Endothelial cell (in vitro differentiated cells): ENCODE data around the gene SLC9A1. TPM values are rescaled to one million over a fixed set of nuclear protein-coding genes. Genes with fewer than 3 reads are reported as not detected.

Experiments used
- DNase-seq: peaks from one replicate; pipeline ENCODE4 v3.0.0; 2021; ENCODE audit warnings: low spot score
- H3K27ac Mint-ChIP-seq: one replicate; pipeline ENCODE4 v1.8.0; 2021; ENCODE audit warnings: mixed read lengths, inconsistent platforms; ENCODE audit not compliant: unreplicated experiment
- H3K27me3 Mint-ChIP-seq: one replicate; pipeline ENCODE4 v1.8.0; 2021; ENCODE audit warnings: mild to moderate bottlenecking, moderate library complexity, mixed read lengths, inconsistent platforms; ENCODE audit not compliant: unreplicated experiment
- H3K36me3 Mint-ChIP-seq: one replicate; pipeline ENCODE4 v1.8.0; 2021; ENCODE audit warnings: mild to moderate bottlenecking, low read depth, mixed read lengths, inconsistent platforms; ENCODE audit not compliant: unreplicated experiment
- H3K4me1 Mint-ChIP-seq: one replicate; pipeline ENCODE4 v1.8.0; 2021; ENCODE audit warnings: mild to moderate bottlenecking, mixed read lengths, inconsistent platforms; ENCODE audit not compliant: unreplicated experiment
- H3K4me3 Mint-ChIP-seq: one replicate; pipeline ENCODE4 v1.8.0; 2021; ENCODE audit warnings: mild to moderate bottlenecking, mixed read lengths, inconsistent platforms; ENCODE audit not compliant: unreplicated experiment
- H3K9me3 Mint-ChIP-seq: one replicate; pipeline ENCODE4 v1.8.0; 2021; ENCODE audit warnings: mixed read lengths, inconsistent platforms; ENCODE audit not compliant: unreplicated experiment
- total RNA-seq: library from RNA; stranded (reverse); fragmentation: NEBNext Ultra II Directional; extraction: Animal tissue kit (Norgen Biotek cat#: 25700); gene quantifications from one replicate; pipeline ENCODE4 v1.2.1, GENCODE V29; 2021; ENCODE audit not compliant: unreplicated experiment
- TF ChIP-seq, protein P1 (sequence below): fragments of 200-600 bp; sonication (generic); IDR thresholded peaks from one replicate; pipeline ENCODE4 v1.5.0; 2021; ENCODE audit warnings: antibody characterized with exemption; ENCODE audit not compliant: unreplicated experiment

The SLC9A1 gene
- total RNA-seq, 1 donor from 2014 or later, result 96.2 TPM

DNA sequence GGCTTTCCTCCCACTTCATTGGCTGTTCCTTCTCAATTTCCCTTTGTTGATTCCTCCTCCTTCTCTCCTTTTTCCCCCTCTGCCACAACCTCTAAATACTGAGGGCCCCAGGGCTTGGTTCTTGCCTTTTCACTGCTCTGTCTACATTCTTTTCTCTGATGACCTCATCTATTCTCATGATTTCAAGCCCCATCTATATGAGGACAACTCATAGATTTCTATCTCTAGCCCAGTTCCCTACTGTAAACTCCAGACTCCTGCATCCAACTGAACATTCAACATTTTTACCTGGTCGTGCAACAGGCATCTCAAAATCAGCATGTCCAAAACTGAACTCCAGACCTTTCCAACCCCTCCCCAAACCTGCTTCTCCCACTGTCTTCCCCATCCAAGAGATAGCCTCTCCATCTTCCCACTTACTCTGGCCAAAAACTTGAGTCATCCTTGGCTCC is 11.5 kb upstream of the SLC9A1 start:
- H3K4me3 Mint-ChIP-seq, result no peak overlapping the region
- DNase-seq, result no peak
- peaks cover 15% of the 10 kb centered on the region for H3K4me1 Mint-ChIP-seq
- peaks cover 2% of the 10 kb centered on the region for H3K27me3 Mint-ChIP-seq
- no peaks in the 10 kb centered on the region for H3K9me3 Mint-ChIP-seq
- H3K27ac Mint-ChIP-seq, result no peak overlapping the region
- TF ChIP-seq, protein P1, sequence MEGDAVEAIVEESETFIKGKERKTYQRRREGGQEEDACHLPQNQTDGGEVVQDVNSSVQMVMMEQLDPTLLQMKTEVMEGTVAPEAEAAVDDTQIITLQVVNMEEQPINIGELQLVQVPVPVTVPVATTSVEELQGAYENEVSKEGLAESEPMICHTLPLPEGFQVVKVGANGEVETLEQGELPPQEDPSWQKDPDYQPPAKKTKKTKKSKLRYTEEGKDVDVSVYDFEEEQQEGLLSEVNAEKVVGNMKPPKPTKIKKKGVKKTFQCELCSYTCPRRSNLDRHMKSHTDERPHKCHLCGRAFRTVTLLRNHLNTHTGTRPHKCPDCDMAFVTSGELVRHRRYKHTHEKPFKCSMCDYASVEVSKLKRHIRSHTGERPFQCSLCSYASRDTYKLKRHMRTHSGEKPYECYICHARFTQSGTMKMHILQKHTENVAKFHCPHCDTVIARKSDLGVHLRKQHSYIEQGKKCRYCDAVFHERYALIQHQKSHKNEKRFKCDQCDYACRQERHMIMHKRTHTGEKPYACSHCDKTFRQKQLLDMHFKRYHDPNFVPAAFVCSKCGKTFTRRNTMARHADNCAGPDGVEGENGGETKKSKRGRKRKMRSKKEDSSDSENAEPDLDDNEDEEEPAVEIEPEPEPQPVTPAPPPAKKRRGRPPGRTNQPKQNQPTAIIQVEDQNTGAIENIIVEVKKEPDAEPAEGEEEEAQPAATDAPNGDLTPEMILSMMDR, result no peak
- no peaks in the 10 kb centered on the region for H3K36me3 Mint-ChIP-seq

DNA sequence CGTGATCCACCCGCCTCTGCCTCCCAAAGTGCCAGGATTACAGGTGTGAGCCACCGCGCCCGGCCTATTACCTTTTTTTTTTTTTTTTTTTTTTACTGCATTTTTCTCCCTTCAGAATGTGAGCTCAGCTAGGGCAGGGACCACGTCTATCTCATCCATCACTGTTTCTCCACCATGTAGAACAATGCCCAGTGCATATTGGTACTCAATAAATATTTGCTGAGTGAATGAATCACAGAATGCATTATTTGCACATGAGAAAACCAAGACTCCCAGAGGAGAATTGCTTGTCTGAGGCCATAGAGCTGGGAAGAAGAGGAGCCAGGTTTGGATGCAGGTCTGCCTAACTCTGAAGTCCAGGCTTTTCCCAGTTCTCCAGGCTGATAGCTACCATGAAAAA is 8.2 kb upstream of the SLC9A1 start:
- Mint-ChIP-seq H3K4me1 (peaks cover 19% of the 10 kb centered on the region), H3K9me3 (no peaks in the 10 kb centered on the region), H3K27me3 (peaks cover 2% of the 10 kb centered on the region), H3K27ac (no peak overlapping the region), H3K4me3 (no peak overlapping the region), H3K36me3 (no peaks in the 10 kb centered on the region)
- TF ChIP-seq, protein P1, result no peak
- no peak for DNase-seq

DNA sequence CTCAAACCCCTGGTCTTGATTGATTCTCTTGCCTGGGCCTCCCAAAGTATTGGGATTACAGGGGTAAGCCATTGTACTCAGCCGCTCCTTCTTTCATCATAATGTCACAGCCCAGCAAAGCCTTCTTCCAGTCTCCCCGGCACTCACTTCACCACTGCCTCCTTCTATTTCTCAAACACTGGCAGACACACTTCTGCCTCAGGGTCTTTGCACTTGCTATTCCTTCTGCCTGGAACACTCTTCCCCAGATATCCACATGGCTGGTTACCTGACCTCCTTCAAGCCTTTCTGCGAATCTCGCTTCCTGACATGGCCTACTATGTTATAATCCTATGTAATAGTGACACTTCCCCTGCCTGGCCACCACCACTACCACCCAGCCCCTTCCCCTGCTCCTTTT is 7.2 kb upstream of the SLC9A1 start:
- Mint-ChIP-seq H3K9me3 (no peaks in the 10 kb centered on the region), H3K4me1 (peaks cover 21% of the 10 kb centered on the region), H3K36me3 (no peaks in the 10 kb centered on the region), H3K27ac (peak overlapping the region; percentile 91), H3K27me3 (peaks cover 2% of the 10 kb centered on the region), H3K4me3 (peak overlapping the region; percentile 10)
- TF ChIP-seq, protein P1, result no peak
- DNase-seq, result no peak

DNA sequence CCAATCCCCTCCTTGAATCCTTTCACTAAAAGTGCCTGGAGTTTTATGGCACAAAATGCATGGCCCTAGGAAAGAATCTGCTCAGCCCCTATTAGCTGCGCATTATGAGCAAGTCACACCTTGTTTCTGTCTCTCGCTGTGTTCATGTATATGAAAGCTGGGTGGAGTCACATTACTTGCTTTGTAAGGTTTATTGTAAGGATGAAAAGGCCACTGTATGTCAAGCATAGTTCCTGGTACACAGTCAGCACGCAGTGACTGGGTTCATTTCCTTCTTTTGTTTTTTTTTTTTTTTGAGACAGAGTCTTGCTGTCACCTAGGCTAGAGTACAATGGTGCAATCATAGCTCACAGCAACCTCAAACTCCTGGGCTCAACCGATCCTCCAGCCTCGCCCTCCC is 6.7 kb upstream of the SLC9A1 start:
- Mint-ChIP-seq H3K36me3 (no peaks in the 10 kb centered on the region), H3K4me3 (peak overlapping the region; percentile 60), H3K27ac (peak overlapping the region; percentile 91), H3K4me1 (peaks cover 23% of the 10 kb centered on the region), H3K27me3 (peaks cover 2% of the 10 kb centered on the region), H3K9me3 (no peaks in the 10 kb centered on the region)
- DNase-seq, result no peak
- TF ChIP-seq, protein P1, result no peak

DNA sequence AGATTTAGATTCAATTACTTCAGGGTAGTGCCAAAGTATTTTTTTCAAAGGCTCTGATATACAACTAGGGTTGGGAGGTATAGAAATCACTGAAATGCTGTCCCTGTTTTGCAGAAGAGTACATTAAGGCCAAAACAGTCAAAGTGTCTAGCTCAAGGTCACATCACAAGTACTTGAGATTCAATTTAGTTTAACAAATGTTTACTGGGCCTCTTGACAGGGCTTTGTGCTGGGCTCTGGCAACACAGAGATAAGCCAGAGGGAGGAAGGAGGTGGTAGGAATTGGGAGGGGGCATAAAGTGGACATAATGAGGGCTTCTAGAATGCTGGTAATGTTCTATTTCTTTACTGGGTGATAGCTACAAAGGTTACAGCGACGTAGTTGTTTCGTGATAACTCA is 2.3 kb upstream of the SLC9A1 start:
- peaks cover 8% of the 10 kb centered on the region for H3K27me3 Mint-ChIP-seq
- DNase-seq, result no peak
- no peaks in the 10 kb centered on the region for H3K9me3 Mint-ChIP-seq
- H3K27ac Mint-ChIP-seq, result no peak overlapping the region
- H3K4me1 Mint-ChIP-seq, result peaks cover 52% of the 10 kb centered on the region
- H3K4me3 Mint-ChIP-seq, result no peak overlapping the region
- peaks cover 4% of the 10 kb centered on the region for H3K36me3 Mint-ChIP-seq
- TF ChIP-seq, protein P1, result no peak
